HCT116 (cell line): ENCODE results near the gene CLDN9. TPM values are rescaled to one million over a fixed set of nuclear protein-coding genes. Genes with fewer than 3 reads are reported as not detected.

Experiments used
- ATAC-seq: fragments of 200-7000 bp; cut with Tn5 transposase; 2 replicates; pipeline ENCODE4 v1.9.1; 2020; ENCODE audit warnings: mild to moderate bottlenecking, moderate library complexity
- BruUV-seq: library from RNA; stranded (reverse); fragments of 400-500 nt; replicated peaks from 2 replicates; lab custom pipeline; 2021; lab: Mats Ljungman, UMichigan
- CTCF ChIA-PET: fragments of 300-600 bp; sonication (Branson Sonifier 250); formaldehyde crosslinking; loops from one replicate; lab custom pipeline; 2021; ENCODE audit warnings: antibody characterized with exemption; lab: Charles Lee
- POLR2A ChIA-PET: fragments of 300-600, 350-600 bp; sonication (Branson Sonifier 250); formaldehyde crosslinking; loops from one replicate; lab custom pipeline; 2021; ENCODE audit warnings: antibody characterized with exemption; lab: Charles Lee
- RAD21 ChIA-PET, 2 experiments: fragments of 300-600 bp; sonication (Branson Sonifier 250); formaldehyde crosslinking; loops; one replicate each; lab custom pipeline; 2023; ENCODE audit warnings: low total read pairs in 2 of 2; ENCODE audit not compliant: uncharacterized antibody in 2 of 2, unreplicated experiment in 2 of 2, low non-redundant PET in 1 of 2; lab: Charles Lee
- DNase-seq: peaks from one replicate; pipeline ENCODE4 v3.0.0-alpha.2; 2010; ENCODE audit warnings: low read depth, low spot score
- H2AFZ ChIP-seq: fragments of 200-600 bp; shearing (Covaris generic), sonication (generic); 2 replicates; pipeline ENCODE4 v1.6.1; 2017; ENCODE audit warnings: low read depth, mixed run types, mixed read lengths, antibody characterized with exemption, low read length; ENCODE audit not compliant: poor library complexity, severe bottlenecking
- H3K27ac ChIP-seq: 2 replicates; pipeline ENCODE4 v1.5.1; 2012; ENCODE audit warnings: low read depth, low read length
- H3K27me3 ChIP-seq: fragments of 200-600 bp; sonication (generic); 2 replicates; pipeline ENCODE4 v1.6.1; 2016; ENCODE audit warnings: mixed run types, low read length, mixed read lengths; ENCODE audit not compliant: insufficient read depth
- H3K36me3 ChIP-seq, 2 experiments: fragments of 200-500 bp in 1 of 2; fragments of 200-600 bp in 1 of 2; sonication (Bioruptor generic) in 1 of 2; sonication (generic) in 1 of 2; 2 replicates each; pipeline versions ENCODE4 v1.5.1 to v1.6.1; 2014 to 2016; ENCODE audit warnings: low read length in 2 of 2, inconsistent platforms in 1 of 2, mixed read lengths in 1 of 2, mixed run types in 1 of 2; ENCODE audit not compliant: insufficient read depth in 2 of 2, control insufficient read depth in 1 of 2
- H3K4me1 ChIP-seq, 2 experiments: fragments of 200-600 bp in 1 of 2; sonication (generic) in 1 of 2; 2 replicates each; pipeline versions ENCODE4 v1.5.1 to v1.6.1; 2012 to 2017; ENCODE audit warnings: low read length in 2 of 2, inconsistent platforms in 1 of 2, mild to moderate bottlenecking in 1 of 2, mixed read lengths in 1 of 2, mixed run types in 1 of 2, moderate library complexity in 1 of 2; ENCODE audit not compliant: insufficient read depth in 2 of 2, control insufficient read depth in 1 of 2
- H3K4me2 ChIP-seq: fragments of 200-600 bp; sonication (generic); 2 replicates; pipeline ENCODE4 v1.6.1; 2017; ENCODE audit warnings: mixed run types, low read length, mixed read lengths
- H3K4me3 ChIP-seq, 2 experiments: fragments of 200-600 bp in 1 of 2; sonication (generic) in 1 of 2; replicated peaks in 1 of 2; 2 replicates each; pipeline ENCODE4 v1.5.1; 2011 to 2016; ENCODE audit warnings: low read length in 2 of 2, control low read depth in 1 of 2, low read depth in 1 of 2, mild to moderate bottlenecking in 1 of 2, mixed read lengths in 1 of 2, mixed run types in 1 of 2
- H3K79me2 ChIP-seq: fragments of 200-600 bp; sonication (generic); 2 replicates; pipeline ENCODE4 v1.6.1; 2017; ENCODE audit warnings: mild to moderate bottlenecking, mixed run types, low read length, moderate library complexity, mixed read lengths; ENCODE audit not compliant: insufficient read depth
- H3K9ac ChIP-seq: fragments of 200-600 bp; sonication (generic); 2 replicates; pipeline ENCODE4 v1.6.1; 2016; ENCODE audit warnings: low read length, mixed read lengths
- H3K9me2 ChIP-seq: fragments of 200-600 bp; sonication (generic), shearing (Covaris generic); 2 replicates; pipeline ENCODE4 v1.6.1; 2017; ENCODE audit warnings: mixed run types, mild to moderate bottlenecking, moderate library complexity; ENCODE audit not compliant: insufficient read depth
- H3K9me3 ChIP-seq, 2 experiments: fragments of 200-500 bp in 1 of 2; fragments of 200-600 bp in 1 of 2; sonication (Bioruptor generic) in 1 of 2; sonication (generic) in 1 of 2; 2 replicates each; pipeline ENCODE4 v1.6.1; 2014 to 2017; ENCODE audit warnings: low read length in 2 of 2, mixed read lengths in 2 of 2, inconsistent platforms in 1 of 2, low read depth in 1 of 2, mild to moderate bottlenecking in 1 of 2, mixed run types in 1 of 2, moderate library complexity in 1 of 2; ENCODE audit not compliant: control insufficient read depth in 1 of 2, insufficient read depth in 1 of 2
- H4K20me1 ChIP-seq: fragments of 200-600 bp; sonication (generic), shearing (Covaris generic); 2 replicates; pipeline ENCODE4 v1.6.1; 2017; ENCODE audit warnings: mixed run types, mild to moderate bottlenecking, moderate library complexity; ENCODE audit not compliant: insufficient read depth
- CEBPB ChIP-seq: IDR thresholded peaks from 2 replicates; pipeline ENCODE4 v1.6.1; 2012; ENCODE audit warnings: low read depth
- EZH2phosphoT487 ChIP-seq: fragments of 200-600 bp; IDR thresholded peaks from 2 replicates; pipeline ENCODE4 v1.6.1; 2018; ENCODE audit warnings: antibody characterized with exemption, borderline replicate concordance
- JUND ChIP-seq: IDR thresholded peaks from 2 replicates; pipeline ENCODE4 v1.6.1; 2012
- POLR2AphosphoS5 ChIP-seq: IDR thresholded peaks from 2 replicates; pipeline ENCODE4 v1.6.1; 2011; ENCODE audit warnings: mild to moderate bottlenecking, low read depth, low read length, moderate library complexity
- SP1 ChIP-seq: IDR thresholded peaks from 2 replicates; pipeline ENCODE4 v1.6.1; 2012; ENCODE audit warnings: low read depth
- SRF ChIP-seq: IDR thresholded peaks from 2 replicates; pipeline ENCODE4 v1.6.1; 2012; ENCODE audit warnings: low read depth
- TCF7L2 ChIP-seq: IDR thresholded peaks from 2 replicates; pipeline ENCODE4 v1.7.0; 2011; ENCODE audit warnings: borderline replicate concordance, inconsistent platforms; ENCODE audit not compliant: insufficient read depth, insufficient read length; ENCODE audit errors: extremely low read depth
- ZFX ChIP-seq: fragments of 450-650 bp; IDR thresholded peaks from 2 replicates; pipeline ENCODE4 v1.6.1; 2017
- ZNF274 ChIP-seq: fragments of 200-500 bp; sonication (Bioruptor generic); IDR thresholded peaks from 2 replicates; pipeline ENCODE4 v1.6.1; 2014; ENCODE audit warnings: mild to moderate bottlenecking, low read depth, low read length, inconsistent platforms
- intact Hi-C: fragments of 100-400 bp; cut with micrococcal nuclease; formaldehyde crosslinking; loops from 2 replicates; pipeline ENCODE4 v1.10.0; 2022
- total RNA-seq: library from RNA; stranded (reverse); gene quantifications from one replicate; pipeline ENCODE4 v1.2.1, GENCODE V29; 2021; ENCODE audit not compliant: unreplicated experiment
- TF ChIP-seq, protein P1 (sequence below): IDR thresholded peaks from 2 replicates; pipeline ENCODE4 v1.6.1; 2011; ENCODE audit warnings: mild to moderate bottlenecking, low read length, moderate library complexity; ENCODE audit not compliant: insufficient replicate concordance; ENCODE audit errors: extremely low read depth

CLDN9 gene
- total RNA-seq, 1 experiment from 2014 or later, result 0.76 TPM

DNA sequence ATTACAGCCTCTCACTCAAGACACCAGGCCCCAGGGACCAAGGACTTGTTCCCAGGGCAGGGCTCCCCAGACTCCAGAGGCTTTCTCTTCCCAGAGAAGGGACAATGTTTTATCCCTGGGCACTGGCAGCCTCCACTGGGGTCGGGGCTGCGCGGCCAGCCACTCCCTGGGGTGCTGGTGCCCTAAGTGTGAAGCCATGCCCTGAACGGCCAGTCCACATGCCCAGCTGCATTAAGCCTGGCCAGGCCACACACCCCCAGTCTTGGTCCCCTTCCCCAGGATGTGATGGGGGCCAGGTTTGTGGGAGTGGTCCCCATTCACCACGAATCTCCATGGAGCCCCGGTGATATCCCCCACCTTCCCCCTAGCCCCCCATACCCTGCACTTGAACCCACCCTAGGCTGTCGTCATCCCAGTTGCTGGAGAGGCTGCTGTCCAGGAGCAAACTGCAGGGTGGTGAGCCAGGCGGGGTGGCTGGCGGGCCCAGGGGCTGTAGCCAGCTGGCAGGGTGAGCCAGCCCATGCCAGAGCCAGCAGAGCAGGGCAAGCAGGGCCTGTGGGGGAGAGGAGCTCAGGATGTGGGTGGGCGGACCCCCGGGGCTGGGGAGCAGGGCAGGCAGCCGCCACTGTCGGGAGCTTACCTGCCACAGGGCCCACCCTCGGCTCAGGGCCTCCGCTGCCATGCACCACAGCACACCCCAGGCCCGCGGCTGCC is 39.0 kb upstream of the CLDN9 start:
- peaks cover 5 to 40% of the 10 kb centered on the region in 2 experiments; a peak in 3 of 4 replicates for H3K36me3 ChIP-seq
- RAD21 ChIA-PET, result no interaction called here
- H3K4me1 ChIP-seq, result peaks cover 7 to 27% of the 10 kb centered on the region in 2 experiments; a peak in 3 of 4 replicates
- no peaks in the 10 kb centered on the region for H3K9me2 ChIP-seq
- H3K9me3 ChIP-seq, result no peaks in the 10 kb centered on the region
- no peak for ATAC-seq
- BruUV-seq, result no TSS peak
- no peaks in the 10 kb centered on the region for H3K27me3 ChIP-seq
- H3K79me2 ChIP-seq, result peaks cover 68% of the 10 kb centered on the region
- H2AFZ ChIP-seq, result no peak overlapping the region
- no peak overlapping the region for H3K9ac ChIP-seq
- TF ChIP-seq, protein P1, sequence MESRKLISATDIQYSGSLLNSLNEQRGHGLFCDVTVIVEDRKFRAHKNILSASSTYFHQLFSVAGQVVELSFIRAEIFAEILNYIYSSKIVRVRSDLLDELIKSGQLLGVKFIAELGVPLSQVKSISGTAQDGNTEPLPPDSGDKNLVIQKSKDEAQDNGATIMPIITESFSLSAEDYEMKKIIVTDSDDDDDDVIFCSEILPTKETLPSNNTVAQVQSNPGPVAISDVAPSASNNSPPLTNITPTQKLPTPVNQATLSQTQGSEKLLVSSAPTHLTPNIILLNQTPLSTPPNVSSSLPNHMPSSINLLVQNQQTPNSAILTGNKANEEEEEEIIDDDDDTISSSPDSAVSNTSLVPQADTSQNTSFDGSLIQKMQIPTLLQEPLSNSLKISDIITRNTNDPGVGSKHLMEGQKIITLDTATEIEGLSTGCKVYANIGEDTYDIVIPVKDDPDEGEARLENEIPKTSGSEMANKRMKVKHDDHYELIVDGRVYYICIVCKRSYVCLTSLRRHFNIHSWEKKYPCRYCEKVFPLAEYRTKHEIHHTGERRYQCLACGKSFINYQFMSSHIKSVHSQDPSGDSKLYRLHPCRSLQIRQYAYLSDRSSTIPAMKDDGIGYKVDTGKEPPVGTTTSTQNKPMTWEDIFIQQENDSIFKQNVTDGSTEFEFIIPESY, result no peak
- TF ChIP-seq CEBPB (no peak), ZNF274 (no peak), EZH2phosphoT487 (no peak), ZFX (no peak), JUND (no peak), SRF (no peak), TCF7L2 (no peak), SP1 (no peak), POLR2AphosphoS5 (no peak)
- CTCF ChIA-PET, result no interaction called here
- no peak for DNase-seq
- intact Hi-C loops, result no loop called here
- no peak overlapping the region for H3K4me3 ChIP-seq
- no peak overlapping the region for H3K4me2 ChIP-seq
- peak overlapping the region; percentile 95; the same call in 1 of the 2 replicates for H3K27ac ChIP-seq
- H4K20me1 ChIP-seq, result peaks cover 6% of the 10 kb centered on the region; the same call in 1 of the 2 replicates
- POLR2A ChIA-PET, result interaction anchor here (1.0 kb wide), 1 partner anchor 55 kb away, joined by 3 read pairs; no protein-coding TSS in a partner anchor
